HUES48 (cell line): ENCODE data around the gene SEC61A1.

Experiments
- H3K27ac ChIP-seq: one replicate; pipeline ENCODE4 v1.7.0; 2013; ENCODE audit warnings: low read depth, low read length, inconsistent platforms
- H3K27me3 ChIP-seq: 2 replicates; pipeline ENCODE4 v1.6.1; 2013; ENCODE audit warnings: mild to moderate bottlenecking, low read length; ENCODE audit not compliant: control insufficient read depth, insufficient read depth
- H3K36me3 ChIP-seq: 2 replicates; pipeline ENCODE4 v1.6.1; 2013; ENCODE audit warnings: low read length; ENCODE audit not compliant: control insufficient read depth, insufficient read depth
- H3K4me1 ChIP-seq: 2 replicates; pipeline ENCODE4 v1.6.1; 2013; ENCODE audit warnings: mild to moderate bottlenecking, low read length; ENCODE audit not compliant: control insufficient read depth, insufficient read depth
- H3K4me3 ChIP-seq: 2 replicates; pipeline ENCODE4 v1.5.1; 2013; ENCODE audit warnings: mild to moderate bottlenecking, low read depth, low read length
- H3K9ac ChIP-seq: 2 replicates; pipeline ENCODE4 v1.6.1; 2013; ENCODE audit warnings: mild to moderate bottlenecking, low read depth, low read length, moderate library complexity
- H3K9me3 ChIP-seq: 2 replicates; pipeline ENCODE4 v1.6.1; 2013; ENCODE audit warnings: low read length; ENCODE audit not compliant: control insufficient read depth, insufficient read depth

The SEC61A1 gene

DNA sequence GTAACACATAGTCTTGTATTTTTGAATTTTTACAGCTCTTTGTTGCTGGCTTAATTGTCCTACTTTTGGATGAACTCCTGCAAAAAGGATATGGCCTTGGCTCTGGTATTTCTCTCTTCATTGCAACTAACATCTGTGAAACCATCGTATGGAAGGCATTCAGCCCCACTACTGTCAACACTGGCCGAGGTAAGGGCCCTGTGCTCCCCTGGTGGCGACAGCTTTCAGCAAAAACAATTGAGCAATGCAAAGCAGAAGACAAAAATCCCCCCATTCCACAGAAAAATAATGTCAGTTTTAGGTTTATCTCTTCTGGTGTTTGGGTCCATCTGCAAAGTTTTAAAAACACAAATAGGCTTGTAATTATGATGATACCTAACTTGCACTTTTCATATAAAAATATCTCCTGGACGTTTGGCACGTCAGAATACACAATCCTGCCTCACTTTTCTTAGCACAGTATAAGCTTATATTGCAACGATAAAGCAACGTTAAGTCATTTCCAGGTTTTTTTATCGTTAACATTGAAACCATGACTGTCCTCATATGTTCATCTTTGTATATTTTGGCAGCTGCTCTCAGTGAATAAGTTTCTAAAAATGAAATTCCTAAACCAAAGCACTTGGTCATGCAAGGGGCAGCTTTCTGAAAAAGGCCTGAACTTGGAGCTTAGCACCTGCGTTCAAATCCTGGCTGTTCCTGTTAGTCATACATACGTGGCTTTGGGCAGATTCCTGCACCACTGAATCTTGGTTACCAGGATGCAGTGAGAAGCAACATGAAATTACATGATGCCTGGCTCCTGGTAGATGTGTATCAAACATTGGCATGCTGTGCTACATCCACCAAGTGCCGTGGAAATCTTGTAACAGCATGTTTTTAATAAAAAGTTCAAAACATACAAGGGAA lies 8.5 kb downstream of the SEC61A1 start:
- H3K4me1 ChIP-seq = no peaks in the 10 kb centered on the region
- H3K9ac ChIP-seq = no peak overlapping the region
- H3K4me3 ChIP-seq = no peak overlapping the region
- no peaks in the 10 kb centered on the region for H3K27me3 ChIP-seq
- peaks cover 93% of the 10 kb centered on the region for H3K36me3 ChIP-seq
- no peak overlapping the region for H3K27ac ChIP-seq
- no peaks in the 10 kb centered on the region for H3K9me3 ChIP-seq

DNA sequence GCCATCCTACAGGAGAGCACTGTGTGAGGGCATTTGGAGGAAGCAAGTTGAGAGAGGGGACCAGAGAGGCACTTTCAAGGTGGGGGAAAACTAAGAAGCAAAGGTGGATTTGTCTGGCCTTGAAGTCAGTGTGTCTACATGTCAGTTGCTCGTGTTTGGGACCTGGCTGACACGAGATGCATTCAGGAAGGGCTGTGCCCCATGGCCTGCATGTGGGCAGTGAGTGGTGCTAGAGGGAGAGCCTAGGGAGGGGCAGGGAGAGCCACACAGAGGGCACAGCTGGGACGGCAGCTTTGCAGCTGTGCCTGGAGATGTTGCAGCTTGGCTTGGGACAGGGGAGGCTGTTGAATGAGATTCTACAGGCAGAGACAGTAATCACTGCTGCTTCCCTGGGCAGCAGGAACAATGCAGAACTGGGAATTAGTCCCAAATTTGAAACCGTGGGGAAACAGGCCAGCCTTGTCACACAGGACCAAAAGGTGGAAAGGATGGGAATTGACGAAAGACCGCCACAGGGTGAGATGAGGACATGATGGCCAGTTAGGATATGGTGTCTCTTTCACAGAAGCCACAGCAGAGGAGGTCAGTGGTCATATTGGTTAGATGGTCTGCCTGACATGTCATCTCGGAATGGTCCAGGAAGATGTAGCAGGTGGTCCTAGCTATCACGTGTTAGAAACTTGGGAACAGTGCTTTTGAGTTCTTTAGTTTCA lies 10.0 kb downstream of the SEC61A1 start:
- Histone ChIP-seq H3K27me3 (no peaks in the 10 kb centered on the region), H3K9me3 (no peaks in the 10 kb centered on the region), H3K4me3 (no peak overlapping the region), H3K36me3 (peaks cover 95% of the 10 kb centered on the region), H3K4me1 (no peaks in the 10 kb centered on the region), H3K9ac (no peak overlapping the region), H3K27ac (no peak overlapping the region)

GRCh38 chr3:128063865-128064264 lies 11.6 kb downstream of the SEC61A1 start:
- Histone ChIP-seq H3K9ac (no peak overlapping the region), H3K27ac (no peak overlapping the region), H3K9me3 (no peaks in the 10 kb centered on the region), H3K27me3 (no peaks in the 10 kb centered on the region), H3K4me1 (no peaks in the 10 kb centered on the region), H3K4me3 (no peak overlapping the region), H3K36me3 (peaks cover 98% of the 10 kb centered on the region)

GRCh38 chr3:128064962-128065361 lies 12.7 kb downstream of the SEC61A1 start:
- H3K27me3 ChIP-seq = no peaks in the 10 kb centered on the region
- H3K9ac ChIP-seq = no peak overlapping the region
- H3K27ac ChIP-seq = no peak overlapping the region

GRCh38 chr3:128066114-128066513 lies 13.9 kb downstream of the SEC61A1 start:
- H3K4me3 ChIP-seq = no peak overlapping the region
- peaks cover 98% of the 10 kb centered on the region for H3K36me3 ChIP-seq

More at GRCh38 chr3:128064962-128065361, 12.7 kb downstream of the SEC61A1 start:
- Histone ChIP-seq H3K4me1 (no peaks in the 10 kb centered on the region), H3K9me3 (no peaks in the 10 kb centered on the region), H3K36me3 (peaks cover 98% of the 10 kb centered on the region), H3K4me3 (no peak overlapping the region)

GRCh38 chr3:128066676-128067075 lies 14.4 kb downstream of the SEC61A1 start:
- Histone ChIP-seq H3K27ac (no peak overlapping the region), H3K9me3 (no peaks in the 10 kb centered on the region), H3K27me3 (no peaks in the 10 kb centered on the region), H3K9ac (no peak overlapping the region), H3K4me3 (no peak overlapping the region), H3K4me1 (no peaks in the 10 kb centered on the region), H3K36me3 (peaks cover 98% of the 10 kb centered on the region)

More at GRCh38 chr3:128066114-128066513, 13.9 kb downstream of the SEC61A1 start:
- Histone ChIP-seq H3K4me1 (no peaks in the 10 kb centered on the region), H3K27me3 (no peaks in the 10 kb centered on the region), H3K9me3 (no peaks in the 10 kb centered on the region), H3K27ac (no peak overlapping the region), H3K9ac (no peak overlapping the region)

GRCh38 chr3:128067489-128067888 lies 15.3 kb downstream of the SEC61A1 start:
- Histone ChIP-seq H3K9me3 (no peaks in the 10 kb centered on the region), H3K4me3 (no peak overlapping the region), H3K36me3 (peaks cover 98% of the 10 kb centered on the region), H3K9ac (no peak overlapping the region), H3K27me3 (no peaks in the 10 kb centered on the region), H3K27ac (no peak overlapping the region), H3K4me1 (no peaks in the 10 kb centered on the region)

- Histone ChIP-seq H3K27me3 (no peaks in the 10 kb centered on the region), H3K9ac (no peak overlapping the region), H3K4me3 (no peak overlapping the region), H3K36me3 (peaks cover 96% of the 10 kb centered on the region), H3K9me3 (no peaks in the 10 kb centered on the region), H3K27ac (no peak overlapping the region), H3K4me1 (no peaks in the 10 kb centered on the region)
Observed at GRCh38 chr3:128068156-128068620, 16.0 kb downstream of the SEC61A1 start.

GRCh38 chr3:128069271-128069670 lies 17.0 kb downstream of the SEC61A1 start:
- no peaks in the 10 kb centered on the region for H3K9me3 ChIP-seq
- H3K4me3 ChIP-seq = no peak overlapping the region
- H3K36me3 ChIP-seq = peaks cover 87% of the 10 kb centered on the region
- H3K4me1 ChIP-seq = no peaks in the 10 kb centered on the region
- no peak overlapping the region for H3K9ac ChIP-seq
- no peak overlapping the region for H3K27ac ChIP-seq
- no peaks in the 10 kb centered on the region for H3K27me3 ChIP-seq

DNA sequence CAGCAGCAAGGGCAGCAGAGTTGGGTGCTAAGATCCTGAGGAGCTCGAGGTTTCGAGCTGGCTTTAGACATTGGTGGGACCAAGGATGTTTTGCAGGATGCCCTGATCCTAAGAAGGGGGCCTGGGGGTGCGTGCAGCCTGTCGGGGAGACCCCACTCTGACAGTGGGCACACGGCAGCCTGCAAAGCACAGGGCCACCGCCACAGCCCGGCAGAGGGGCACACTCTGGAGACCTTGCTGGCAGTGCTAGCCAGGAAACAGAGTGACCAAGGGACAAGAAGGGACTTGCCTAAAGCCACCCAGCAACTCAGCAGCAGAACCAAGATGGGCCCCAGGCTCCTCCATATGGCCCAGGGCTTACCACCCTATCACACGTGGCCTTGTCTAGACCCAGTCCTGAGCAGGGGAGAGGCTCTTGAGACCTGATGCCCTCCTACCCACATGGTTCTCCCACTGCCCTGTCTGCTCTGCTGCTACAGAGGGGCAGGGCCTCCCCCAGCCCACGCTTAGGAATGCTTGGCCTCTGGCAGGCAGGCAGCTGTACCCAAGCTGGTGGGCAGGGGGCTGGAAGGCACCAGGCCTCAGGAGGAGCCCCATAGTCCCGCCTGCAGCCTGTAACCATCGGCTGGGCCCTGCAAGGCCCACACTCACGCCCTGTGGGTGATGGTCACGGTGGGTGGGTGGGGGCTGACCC lies 18.8 kb downstream of the SEC61A1 start:
- H3K27me3 ChIP-seq = no peaks in the 10 kb centered on the region
- H3K4me1 ChIP-seq = peaks cover 2% of the 10 kb centered on the region; the same call in 1 of the 2 replicates
- no peak overlapping the region for H3K4me3 ChIP-seq
- H3K9ac ChIP-seq = no peak overlapping the region
- peaks cover 70% of the 10 kb centered on the region for H3K36me3 ChIP-seq
- no peak overlapping the region for H3K27ac ChIP-seq
- no peaks in the 10 kb centered on the region for H3K9me3 ChIP-seq
